HG03095 (cell line): ENCODE data around the gene RNF166.

Experiments
- ATAC-seq: cut with Tn5 transposase; IDR thresholded peaks from one replicate; pipeline ENCODE4 v1.9.1; 2021; ENCODE audit warnings: moderate library complexity; ENCODE audit not compliant: unreplicated experiment

Gene RNF166

DNA sequence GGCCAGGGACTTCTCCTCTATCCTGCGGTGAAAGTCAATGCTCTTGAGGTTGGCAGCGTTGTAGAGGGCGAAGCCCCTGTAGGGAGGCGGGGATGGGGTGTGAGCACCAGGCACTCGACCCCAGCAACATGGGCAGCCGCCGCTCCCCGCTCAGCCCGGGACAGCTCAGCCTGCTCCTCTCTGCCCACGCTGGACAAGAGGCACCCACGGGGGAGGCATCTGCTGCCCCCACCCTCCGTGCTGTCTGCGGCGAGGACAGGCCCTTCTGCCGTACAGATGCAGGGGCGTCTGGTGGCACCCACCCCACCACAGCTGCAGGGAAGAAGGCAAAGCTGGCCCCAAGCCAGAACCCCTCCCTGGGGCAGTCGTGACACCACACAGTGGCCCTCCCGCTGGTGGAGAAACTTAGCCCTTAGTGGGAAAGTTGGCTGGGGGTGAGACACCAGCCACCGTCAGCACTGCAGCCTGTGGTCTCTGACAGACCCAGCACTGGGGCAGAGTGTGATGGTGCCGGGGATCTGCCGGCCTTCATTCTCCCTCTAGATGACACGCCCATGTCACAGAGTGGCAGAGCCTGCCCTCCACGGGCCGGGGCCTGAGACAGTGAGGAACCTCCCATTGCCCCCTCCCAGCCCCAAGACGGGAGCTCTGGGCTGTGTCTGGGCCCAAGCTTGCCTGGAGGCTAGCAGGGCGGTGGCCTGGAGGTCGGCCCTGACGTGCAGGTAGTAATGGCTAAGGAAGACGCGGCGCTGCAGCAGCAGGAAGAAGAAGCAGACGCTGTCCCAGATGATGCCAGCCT is 19.6 kb upstream of the RNF166 start:
- ATAC-seq = no peak

DNA sequence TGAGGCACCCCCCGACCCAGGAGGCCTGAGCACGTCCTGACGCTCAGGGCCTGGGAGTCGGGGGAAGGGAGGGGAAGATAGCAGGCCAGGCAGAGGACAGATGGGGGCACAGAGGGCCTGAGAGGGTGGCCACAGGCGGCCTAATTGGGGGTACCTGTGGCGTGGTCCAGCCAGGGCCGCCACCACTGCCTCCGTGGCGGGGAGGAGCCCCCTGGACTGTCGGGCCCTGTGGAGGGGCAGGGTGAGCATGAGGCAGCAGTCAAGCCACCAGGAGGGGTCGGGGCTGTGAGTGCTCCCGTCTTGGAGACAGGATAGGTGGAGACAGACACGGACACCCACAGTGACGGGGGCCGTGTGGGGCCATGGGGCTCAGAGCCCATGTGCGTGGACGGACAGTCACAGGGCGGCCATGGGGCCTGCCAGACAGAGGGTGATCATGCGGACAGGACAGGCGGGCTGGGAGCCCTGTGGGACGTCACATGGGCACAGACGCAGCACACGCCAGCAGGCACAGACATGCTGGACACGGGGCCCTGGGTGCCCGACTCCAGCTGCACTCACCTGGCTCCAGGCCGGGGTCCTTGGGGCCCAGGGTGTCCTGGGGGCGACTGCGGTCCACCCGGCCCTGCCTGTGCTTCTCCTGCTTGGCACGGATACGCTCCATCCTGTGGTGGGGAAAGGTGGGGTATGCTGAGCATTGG is 18.8 kb upstream of the RNF166 start:
- ATAC-seq = no peak

DNA sequence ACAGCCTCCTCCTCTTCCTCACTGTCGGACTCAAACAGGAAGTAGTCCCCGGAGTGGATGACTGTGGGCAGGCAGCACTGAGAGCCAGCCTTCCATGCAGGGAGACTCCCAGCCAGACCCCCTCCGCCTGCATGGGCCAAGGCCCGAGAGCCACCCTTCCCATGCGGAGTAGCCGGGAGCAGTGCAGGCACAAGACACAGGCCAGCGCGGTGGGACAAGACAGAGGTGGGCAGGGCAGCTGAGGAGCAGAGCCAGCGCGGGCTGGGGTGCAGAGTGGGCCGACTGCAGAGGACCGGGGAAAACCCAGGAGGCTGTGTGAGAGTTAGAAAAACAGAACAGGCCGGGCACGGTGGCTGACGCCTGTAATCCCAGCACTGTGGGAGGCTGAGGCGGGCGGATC is 17.7 kb upstream of the RNF166 start:
- ATAC-seq = no peak

DNA sequence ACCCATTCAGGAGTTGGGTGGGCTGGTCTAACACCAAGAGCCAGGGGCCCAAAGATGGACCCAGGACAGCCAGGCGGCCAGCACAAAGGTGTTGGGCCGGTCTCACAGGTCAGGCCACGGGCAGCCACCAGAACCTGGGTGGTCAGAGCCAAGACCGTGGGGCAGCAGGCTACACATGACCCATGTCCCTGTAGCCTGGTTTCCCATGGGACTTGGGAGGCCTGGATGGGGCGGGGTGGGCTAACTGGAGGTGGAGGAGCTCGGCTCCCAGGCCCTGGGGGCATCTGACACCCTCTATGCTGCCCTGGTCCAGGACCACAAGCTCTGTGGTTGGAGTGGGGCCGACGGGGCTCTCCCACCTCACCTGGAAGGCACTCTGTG is 17.3 kb upstream of the RNF166 start:
- ATAC-seq = no peak

DNA sequence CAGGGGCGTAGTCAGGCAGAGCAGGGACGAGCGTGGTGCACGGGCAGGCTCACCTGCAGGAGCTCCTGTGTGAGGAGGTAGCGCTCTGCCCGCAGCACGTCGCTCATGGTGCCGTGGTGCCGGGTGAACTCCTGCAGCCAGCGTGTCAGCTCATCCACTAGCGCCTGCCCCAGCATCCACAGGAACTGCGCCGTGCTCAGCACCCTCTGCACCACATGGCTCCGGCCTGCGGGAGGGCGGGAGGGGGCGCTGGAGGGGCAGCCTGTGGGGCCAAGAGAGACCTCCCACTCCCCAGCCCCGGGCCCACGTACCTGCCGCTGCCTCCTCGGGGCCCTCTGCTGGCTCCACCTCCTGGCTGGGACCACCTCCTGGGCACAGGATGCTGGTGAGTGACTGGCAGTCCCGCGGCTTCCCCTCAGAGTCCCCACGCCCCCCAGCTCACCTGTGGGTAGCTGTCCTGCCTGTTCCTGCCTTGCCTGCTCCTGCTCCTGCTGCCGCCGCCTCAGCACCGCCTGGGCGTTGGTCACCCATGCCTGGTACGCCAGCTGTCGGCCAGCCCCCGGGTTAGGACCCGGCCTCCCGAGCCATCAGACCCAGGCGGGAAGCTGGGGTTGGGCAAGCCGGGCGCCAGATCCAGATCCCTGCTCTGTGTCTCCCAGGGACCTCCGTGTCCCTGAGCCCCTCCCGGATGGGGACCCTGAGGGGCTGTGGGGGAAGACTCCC is 16.7 kb upstream of the RNF166 start:
- ATAC-seq = no peak

DNA sequence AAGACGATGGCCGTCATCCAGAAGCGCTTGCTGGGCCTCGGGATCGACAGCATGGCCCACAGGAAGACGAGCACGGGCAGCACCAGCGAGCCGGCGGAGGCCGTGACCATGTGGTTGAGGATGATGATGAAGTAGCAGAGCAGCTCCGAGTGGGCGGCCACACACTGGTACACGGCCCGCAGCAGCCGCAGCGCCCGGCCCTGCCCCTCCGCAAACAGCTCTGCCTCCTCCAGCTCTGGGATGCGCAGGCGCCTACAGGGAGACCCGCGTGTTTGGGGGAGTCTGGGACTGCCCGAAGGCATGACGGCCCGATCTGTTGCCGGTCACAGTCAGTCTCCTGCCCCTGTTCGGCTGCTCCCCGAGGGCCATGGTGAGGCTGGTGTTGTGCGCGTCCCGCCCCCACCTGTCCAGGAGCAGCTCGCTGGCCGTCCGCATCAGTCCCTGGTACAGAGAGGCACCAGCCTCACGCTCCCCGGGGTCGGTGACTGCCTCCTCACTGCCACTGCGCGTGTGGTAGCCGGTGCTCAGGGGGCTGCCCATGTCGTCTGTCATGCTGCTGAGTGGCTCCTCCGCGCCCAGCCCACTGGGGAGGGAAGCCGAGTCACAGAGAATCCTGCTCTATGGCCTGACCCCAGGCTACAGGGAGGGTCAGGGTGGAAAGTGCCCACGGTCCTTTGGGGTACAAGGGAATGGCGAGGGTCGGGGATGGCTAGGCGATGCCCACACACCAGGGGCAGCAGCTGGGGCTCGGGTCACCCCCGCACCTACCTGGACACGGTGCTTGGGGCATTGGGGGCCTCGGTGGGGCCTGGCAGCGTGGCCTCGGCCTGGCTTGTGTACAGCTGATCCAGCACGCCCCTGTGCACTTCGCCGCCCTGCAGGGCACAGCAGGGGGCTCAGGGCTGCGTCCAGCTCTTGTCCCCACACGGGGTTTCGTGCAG is 15.9 kb upstream of the RNF166 start:
- no peak for ATAC-seq

DNA sequence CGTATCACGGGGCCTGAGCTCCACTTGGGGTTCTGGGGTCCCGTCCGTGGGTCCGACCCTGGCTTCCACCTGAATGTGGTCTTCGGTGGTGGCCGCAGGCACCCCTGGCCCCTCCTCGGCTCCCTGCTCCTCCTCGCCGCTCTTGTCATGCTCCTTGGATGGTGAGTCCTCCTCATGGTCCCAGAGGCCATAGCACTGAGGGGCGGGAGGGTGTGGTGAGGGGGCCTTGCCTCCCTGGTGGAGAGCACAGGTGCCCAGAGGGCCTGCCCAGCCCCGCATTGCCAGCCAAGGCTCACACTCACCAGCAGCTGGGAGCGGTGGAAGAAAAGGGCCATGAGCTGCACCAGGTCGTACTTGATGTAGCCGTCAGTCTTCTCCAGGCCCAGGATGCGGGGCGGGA is 15.0 kb upstream of the RNF166 start:
- ATAC-seq = no peak

DNA sequence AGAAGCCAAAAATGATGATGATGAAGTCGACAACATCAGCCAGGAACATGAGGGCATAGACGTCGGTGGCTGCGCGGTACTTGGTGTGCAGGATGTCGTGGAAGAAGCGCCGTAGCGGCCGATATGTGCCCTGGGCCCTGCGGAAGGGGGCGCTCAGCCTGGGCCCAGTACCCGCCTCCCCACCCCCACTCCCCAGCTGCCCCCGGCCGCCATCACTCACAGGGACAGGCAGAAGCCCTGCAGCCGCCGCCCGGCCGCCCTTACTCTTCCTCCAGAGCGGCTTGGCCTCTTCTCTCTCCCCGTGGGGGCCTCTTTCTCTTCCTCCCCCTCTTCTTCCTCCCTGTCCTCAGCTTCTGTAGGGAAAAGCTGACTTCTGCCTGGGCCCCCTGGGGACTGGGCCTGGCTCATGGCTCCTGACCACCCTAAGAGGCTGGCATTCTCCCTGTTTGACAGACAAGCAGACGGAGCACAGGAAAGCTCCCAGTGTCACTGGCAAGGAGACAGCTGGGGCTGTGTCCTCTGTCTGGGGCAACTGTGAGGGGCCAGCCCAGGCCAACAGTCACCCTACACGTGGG is 14.3 kb upstream of the RNF166 start:
- no peak for ATAC-seq

DNA sequence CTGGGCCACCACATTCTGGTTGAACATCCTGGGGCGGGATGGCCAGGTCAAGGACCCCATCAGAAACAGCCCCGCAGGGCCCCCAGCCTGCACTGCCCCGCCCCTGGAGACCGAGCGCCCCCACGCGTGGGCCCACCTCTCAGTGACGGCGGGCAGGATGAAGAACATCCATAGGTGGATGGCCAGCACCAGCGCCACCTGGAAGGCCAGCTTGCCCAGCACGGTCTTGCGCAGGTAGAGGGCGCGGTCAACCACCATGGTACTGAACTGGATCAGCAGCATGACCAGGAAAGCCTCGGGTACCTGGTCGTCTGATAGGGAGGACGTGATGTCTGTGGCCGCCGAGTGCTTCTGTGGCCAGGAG is 13.7 kb upstream of the RNF166 start:
- ATAC-seq = no peak

DNA sequence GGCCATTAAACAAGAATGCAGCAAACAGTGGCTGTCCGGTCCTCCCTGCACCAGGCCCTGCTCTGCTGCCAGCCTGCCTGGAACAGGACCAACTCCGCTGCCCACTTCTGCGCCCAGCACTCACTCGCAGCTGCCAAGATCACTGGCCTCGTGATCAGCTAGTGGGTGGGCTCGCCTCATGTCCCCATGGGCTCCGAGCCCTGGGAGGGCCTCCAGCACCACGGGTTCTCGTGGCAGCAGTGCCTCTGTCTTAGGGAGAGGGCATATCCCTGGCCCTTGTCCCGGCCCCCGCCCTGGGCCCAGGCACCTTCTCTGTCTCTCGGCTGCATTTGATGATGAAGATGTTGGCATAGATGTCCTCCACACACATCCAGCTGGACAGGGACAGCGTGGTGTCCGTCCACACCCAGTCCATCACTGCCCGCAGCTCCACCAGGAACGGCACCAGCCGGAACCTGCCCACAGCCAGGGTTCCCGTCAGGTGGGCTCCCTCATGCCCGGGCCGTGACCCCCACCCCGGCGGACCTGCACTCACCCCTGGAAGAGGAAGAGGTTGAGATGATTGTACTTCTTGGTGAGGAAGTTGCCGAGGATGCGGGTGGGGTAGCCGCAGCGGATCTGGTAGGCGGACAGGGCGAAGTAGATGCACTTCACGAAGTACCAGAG is 13.2 kb upstream of the RNF166 start:
- no peak for ATAC-seq

DNA sequence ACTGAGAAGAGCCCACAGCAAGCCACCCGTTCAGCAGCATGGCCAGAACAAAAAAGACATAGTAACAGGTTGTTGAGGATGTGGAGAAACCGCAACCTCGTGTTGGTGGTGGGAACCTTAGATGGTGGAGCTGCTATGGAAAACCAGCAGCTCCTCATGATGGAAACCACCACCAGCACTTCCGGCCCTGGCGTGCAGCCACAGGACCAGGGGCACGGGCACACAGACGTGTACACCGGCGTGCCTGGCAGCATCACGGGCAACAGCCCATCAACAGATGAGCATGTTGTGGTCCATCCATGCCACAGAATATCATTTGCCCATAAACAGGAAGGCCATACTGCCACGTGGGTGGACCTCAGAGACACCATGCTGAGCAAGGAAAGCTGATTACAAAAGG is 12.0 kb upstream of the RNF166 start:
- no peak for ATAC-seq

DNA sequence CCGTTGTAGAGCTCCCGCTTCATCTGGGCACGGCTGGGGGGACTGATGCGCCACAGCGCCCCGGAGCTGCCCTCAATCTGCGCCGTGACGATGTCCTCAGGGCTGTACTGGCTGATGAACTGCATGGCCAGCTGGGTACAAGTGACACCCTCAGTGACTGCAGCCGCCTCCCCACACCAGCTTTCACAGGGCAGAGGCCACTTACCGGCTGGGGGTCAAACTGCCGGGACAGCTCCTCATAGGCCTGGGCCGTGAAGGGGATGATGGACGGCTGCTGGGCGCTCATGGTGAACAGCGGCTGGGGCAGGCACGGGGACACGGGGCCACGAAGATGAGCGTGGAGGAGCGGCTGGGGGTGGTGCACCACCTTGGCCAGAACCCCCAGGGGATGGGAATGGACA is 10.4 kb upstream of the RNF166 start:
- ATAC-seq = no peak

DNA sequence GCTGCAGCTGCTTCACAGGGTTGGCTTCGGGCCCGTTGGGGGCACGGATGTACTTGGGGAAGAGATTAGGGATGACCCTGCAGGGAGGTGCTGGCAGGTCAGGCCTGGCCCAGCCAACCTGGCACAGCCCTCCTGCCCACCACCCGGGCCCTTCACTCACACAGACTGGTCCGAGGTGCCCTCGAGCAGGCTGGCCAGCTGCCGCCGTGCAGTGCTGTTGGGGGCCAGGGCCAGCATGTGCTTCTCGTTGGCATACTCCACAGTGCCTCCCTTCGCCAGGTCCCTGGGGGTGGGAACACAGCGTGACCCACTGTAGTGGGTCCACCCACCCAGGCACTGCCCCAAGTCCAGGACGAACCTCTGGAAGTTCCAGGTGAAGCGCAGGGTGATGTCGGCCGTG is 10.0 kb upstream of the RNF166 start:
- ATAC-seq = no peak

DNA sequence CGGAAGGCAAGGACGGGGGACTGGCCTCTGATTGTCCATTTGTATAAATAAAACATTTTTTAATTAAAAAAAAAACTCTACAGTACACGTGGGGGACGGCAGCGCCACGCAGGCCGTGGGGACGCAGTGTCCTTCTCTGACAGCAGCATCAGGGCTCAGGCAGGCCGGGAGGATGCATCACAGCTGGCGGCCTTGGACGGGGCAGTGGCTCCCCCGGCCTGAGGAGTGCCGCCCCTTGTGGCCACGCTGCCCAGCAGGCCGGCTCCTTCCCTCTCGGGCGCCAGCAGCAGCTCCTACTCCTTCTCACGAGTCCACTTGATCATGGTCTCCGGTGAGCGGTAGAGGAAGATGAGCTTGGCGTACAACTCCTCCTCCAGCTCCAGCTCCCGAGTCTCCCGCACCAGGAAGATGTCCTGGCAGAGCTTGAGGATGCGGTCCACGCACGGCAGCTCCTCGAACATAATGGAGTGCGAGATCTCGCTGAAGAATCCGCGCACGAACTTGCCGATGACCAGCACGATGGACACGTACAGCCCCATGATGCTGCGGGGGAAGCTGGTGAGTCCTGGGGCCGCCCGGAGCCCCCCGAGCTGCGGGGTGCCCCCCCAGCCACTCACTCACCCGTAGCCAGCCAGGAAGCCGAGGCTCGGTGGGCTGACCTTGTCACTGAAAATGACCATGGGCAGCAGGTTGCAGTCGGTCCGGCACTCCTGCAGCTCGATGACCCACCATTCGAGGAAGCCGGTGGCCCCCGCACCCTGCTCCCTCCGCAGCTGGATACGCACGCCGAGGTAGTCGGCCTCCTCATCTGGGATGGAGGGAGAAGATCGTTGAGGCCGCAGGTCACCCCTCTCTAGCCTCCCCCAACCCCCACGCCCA is 9.3 kb upstream of the RNF166 start:
- no peak for ATAC-seq

DNA sequence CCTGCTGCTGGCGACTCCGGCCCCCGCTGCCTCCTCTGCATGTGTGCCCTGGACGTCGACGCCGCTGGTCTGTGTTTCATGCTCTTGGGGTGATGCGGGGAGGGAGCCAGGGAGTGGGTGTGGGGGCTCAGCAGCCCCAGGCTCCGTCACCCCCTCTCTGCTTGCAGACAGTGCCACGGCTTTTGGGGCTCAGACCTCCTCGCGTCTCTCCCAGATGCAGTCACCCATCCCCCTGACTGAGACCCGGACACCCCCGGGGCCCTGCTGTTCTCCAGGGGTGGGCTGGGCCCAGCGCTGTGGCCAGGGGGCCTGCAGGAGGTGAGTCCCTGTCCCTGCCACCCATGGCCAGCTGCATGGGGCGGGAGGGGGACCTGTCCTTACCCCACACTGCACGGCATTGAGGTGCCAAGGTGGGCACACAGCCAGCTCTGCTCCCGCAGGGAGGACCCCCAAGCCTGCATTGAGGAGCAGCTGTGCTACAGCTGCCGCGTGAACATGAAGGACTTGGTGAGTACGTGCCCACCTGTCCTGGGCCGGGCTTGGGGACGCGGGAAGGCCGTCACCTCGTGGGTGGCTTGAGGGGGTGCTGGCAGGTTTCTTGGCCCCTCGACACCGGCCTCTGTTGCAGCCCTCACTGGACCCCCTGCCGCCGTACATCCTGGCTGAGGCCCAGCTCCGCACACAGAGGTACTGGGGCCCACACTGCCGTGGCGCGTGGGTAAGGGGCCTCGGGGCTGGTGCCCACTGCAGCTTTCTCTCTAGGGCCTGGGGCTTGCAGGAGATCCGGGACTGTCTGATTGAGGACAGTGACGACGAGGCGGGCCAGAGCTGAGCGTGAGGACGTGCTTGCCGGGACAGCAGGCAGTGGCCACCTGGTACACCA is 8.5 kb upstream of the RNF166 start:
- no peak for ATAC-seq

DNA sequence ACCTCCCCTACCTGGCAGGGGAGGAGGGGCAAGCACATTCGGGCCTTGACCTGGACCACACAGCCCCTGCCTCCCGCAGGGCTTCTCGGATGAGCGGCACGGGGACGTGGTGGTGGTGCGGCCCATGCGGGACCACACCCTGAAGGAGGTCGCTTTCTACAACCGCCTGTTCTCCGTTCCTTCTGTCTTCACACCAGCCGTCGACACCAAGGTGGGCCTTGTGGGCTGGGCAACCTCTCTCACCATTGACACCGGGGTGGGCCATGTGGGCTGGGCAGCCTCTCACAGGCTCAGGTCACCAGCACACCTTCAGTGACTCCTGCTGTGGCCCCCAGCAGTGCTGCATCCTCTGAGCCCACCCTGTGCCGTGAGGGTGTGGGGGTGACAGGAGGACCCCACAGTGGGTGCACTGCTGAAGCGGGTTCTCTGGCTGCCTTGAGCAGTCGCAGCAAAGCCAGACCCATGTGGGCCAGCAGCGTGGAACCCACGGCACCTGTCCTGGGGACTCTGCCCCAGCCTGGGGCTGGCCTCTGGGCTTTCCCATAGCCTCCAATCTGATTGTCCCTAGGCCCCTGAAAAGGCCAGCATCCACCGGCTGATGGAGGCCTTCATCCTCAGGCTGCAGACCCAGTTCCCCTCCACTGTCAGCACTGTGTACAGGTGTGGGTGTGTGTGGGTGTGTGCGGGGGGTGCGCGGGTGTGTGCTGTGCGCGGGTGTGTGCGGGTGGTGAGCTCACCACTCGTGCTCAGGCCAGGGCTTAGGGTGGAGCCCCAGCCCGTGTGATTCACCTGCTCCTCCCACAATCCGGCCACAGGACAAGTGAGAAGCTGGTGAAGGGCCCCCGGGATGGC is 7.6 kb upstream of the RNF166 start:
- no peak for ATAC-seq

DNA sequence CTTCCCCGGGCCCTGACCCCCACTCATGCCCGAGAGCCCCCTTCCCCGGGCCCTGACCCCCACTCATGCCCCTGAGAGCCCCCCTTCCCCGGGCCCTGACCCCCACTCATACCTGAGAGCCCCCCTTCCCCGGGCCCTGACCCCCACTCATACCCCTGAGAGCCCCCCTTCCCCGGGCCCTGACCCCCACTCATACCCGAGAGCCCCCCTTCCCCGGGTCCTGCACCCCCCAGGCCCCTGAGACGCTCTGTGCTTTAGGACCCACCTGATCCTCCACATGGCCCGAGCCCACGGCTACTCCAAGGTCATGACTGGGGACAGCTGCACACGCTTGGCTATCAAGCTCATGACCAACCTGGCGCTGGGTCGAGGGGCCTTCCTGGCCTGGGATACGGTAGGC is 6.8 kb upstream of the RNF166 start:
- ATAC-seq = no peak
